ENCODE measurements around the gene UQCRC1.

Gene UQCRC1

GRCh38 chr3:48633256-48633655 lies 23.8 kb upstream of the UQCRC1 start:
- DNase-seq, result no peak

GRCh38 chr3:48631516-48632448 lies 22.3 kb upstream of the UQCRC1 start:
- DNase-seq, result no peak

- DNase-seq, result no peak
These were observed 21.4 kb upstream of the UQCRC1 start for GRCh38 chr3:48630833-48631232.

- DNase-seq, result no peak
These were observed 21.0 kb upstream of the UQCRC1 start for GRCh38 chr3:48630407-48630806.

GRCh38 chr3:48629894-48630293 lies 20.4 kb upstream of the UQCRC1 start:
- DNase-seq, result no peak

GRCh38 chr3:48628277-48629017 lies 19.0 kb upstream of the UQCRC1 start:
- DNase-seq, result no peak

- DNase-seq, result no peak
These were observed 16.2 kb upstream of the UQCRC1 start for GRCh38 chr3:48625600-48625999.

GRCh38 chr3:48624767-48625166 lies 15.3 kb upstream of the UQCRC1 start:
- DNase-seq, result no peak

GRCh38 chr3:48623851-48624547 lies 14.6 kb upstream of the UQCRC1 start:
- no peak for DNase-seq

GRCh38 chr3:48621461-48621869 lies 12.0 kb upstream of the UQCRC1 start, which contains the start of gene TMEM89:
Gene TMEM89, minus strand, starts transcription at chr3:48621769. Its CDS starts 13 bp downstream, at chr3:48621756.
- no peak for DNase-seq

GRCh38 chr3:48619541-48620524 lies 10.4 kb upstream of the UQCRC1 start:
- no peak for DNase-seq

GRCh38 chr3:48617559-48617958 lies 8.1 kb upstream of the UQCRC1 start:
- no peak for DNase-seq

GRCh38 chr3:48614044-48614443 lies 4.6 kb upstream of the UQCRC1 start:
- peak; percentile 80 for DNase-seq

GRCh38 chr3:48612309-48612708 lies 2.9 kb upstream of the UQCRC1 start:
- DNase-seq, result no peak

GRCh38 chr3:48607519-48607918 lies 1.9 kb downstream of the UQCRC1 start:
- peak; percentile 27 for DNase-seq

- DNase-seq, result no peak
These were observed 7.8 kb downstream of the UQCRC1 start for GRCh38 chr3:48601622-48601994.

- DNase-seq, result no peak
These were observed 8.5 kb downstream of the UQCRC1 start for GRCh38 chr3:48600711-48601621.

GRCh38 chr3:48599509-48600285 lies 9.7 kb downstream of the UQCRC1 start:
- DNase-seq, result no peak

- DNase-seq, result no peak
These were observed 10.4 kb downstream of the UQCRC1 start for GRCh38 chr3:48599077-48599501.
